T1000 (cell line): ENCODE results near the gene PTPRN2.
"Not testable (repeated sequence)": the region's sequence is repeated elsewhere in the genome, so short reads cannot be mapped to it uniquely, and the experiment has no call there.

Experiments
- DNase-seq: peaks from one replicate; lab custom pipeline; 2025; ENCODE audit warnings: mixed read lengths; lab: John Stamatoyannopoulos, UW

The PTPRN2 gene

DNA sequence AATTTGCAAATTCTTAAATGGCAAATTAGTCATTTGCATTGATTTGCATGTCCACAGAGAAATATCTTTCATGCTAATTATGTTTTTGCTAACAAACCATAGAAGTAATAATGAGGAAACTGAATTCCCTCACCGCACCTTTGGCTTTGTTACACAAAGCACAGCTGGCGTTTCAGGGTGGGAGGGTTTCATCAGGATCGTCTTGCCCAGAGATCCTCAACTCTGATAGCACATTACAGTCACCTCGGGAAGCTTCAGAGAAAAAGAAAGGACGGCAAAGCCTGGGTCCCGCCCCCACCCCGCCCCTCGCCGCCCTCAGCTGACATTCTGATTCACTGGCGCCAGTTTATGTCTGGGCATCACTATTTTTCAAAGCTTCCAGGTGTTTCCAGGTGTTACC, 119.4 kb downstream of the PTPRN2 start:
- no peak for DNase-seq

DNA sequence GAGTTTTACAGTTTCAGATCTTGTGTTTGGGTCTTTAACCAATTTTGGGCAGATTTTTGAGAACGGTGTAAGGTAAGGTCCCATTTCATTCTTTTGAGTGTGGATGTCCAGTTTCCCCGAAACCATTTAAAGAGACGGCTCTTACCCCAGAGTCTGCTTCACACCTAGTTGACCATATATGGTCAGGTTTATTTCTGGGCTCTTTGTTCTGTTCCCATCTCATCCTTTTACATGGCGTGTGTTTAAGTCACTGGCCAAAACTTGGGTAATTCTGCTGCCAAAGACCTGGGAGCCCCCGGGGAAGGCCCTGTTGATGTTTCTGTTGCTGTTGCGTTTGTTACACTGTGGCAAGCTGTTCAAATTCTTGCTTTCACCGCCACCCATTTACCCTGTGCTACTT, 120.1 kb downstream of the PTPRN2 start:
- no peak for DNase-seq

DNA sequence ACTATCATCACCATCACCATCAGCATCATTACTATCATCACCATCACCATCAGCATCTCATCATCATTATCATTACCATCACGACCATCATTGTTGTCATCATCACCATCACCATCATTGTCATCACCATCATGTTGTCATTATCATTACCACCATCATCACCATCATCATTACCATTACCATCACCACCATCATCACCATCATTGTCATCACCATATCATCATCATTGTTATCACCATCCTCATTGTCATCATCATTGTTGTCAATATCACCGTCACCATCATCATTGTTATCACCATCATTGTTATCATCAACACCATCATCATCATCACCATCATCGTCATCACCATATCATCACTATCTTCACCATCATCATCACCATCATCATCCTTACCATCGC, 124.3 kb downstream of the PTPRN2 start:
- no peak for DNase-seq

DNA sequence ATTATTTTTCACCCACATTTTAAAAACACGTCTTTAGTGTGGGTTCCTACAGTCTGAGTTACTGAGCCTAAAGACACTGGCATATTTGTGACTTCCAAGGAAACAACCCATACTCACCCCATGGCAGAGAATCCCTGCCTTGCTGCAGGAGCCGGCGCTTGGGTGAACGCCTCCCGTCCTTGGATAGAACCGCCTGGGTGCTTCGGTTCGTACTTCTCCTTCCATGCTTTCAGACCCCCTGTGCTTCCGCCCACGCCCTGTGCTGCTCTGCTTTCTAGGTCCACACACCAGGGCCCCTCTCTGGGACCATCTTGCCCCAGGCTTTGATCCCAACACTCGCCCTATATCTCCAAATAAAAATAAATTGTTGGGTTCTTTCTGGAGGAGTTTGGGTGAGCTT, 125.8 kb downstream of the PTPRN2 start:
- DNase-seq: no peak

DNA sequence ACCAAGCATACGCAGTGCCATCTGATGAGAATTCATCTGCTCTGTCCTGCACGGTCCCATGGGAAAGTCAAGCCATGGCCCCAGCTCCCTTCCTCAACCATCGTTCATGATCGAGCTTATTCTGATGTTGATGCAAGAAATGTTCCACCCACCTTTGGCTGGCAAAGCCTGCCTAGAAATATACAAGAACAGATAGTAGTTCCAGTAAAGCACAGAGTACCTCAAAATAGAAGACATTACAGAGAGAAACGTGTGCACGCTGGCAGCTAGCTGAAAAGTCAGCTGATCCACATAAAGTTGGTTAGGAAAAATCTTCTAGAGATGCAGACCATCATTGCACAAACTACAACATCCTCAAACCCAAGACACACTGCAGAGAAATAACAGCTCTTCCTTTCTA, 127.0 kb downstream of the PTPRN2 start:
- no peak for DNase-seq

DNA sequence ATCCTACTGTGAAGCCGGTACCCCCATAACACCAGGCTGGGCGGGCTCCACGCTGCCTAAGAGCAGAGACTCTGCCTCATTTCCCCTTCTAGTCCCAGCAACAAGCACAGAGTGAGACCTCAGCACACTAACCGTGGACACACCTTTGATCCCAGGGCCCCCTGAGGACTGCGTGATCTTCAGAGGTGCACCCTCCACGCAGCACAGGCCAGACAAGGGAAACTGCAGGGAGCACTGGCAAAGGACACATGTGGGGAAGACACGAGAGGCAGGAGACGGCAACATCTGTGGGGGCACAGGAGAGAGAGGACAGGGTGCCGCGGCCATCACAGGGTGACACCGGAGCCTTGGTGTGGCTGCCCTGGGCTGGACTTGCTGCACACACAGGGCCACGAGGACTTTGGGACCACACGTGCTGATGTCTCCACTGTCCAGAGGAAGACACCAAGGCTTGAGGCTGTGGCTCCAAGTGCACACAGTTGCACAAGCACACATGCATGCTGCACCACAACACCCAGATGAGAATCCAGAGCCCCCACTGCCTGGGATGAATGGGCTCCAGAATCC, 128.8 kb downstream of the PTPRN2 start:
- no peak for DNase-seq

DNA sequence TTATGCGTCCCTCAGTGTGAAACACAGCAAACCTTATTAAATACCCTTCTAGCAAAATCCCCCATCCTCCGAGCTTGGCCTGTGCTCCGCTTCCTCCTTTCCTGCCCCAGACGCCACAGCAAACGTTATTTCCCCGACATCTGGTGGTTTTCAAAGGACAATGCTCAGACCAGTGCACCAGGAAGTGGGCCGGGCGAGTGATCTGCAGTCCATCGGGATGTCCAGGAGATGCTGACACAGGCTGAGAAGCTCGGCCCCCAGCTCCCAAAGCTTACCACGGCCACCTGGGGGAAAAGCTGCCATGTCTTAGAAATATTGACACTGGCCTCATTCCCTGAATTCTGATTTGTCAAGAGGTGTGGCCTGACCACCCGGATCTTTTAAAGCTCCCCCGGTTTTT, 129.5 kb downstream of the PTPRN2 start:
- no peak for DNase-seq

DNA sequence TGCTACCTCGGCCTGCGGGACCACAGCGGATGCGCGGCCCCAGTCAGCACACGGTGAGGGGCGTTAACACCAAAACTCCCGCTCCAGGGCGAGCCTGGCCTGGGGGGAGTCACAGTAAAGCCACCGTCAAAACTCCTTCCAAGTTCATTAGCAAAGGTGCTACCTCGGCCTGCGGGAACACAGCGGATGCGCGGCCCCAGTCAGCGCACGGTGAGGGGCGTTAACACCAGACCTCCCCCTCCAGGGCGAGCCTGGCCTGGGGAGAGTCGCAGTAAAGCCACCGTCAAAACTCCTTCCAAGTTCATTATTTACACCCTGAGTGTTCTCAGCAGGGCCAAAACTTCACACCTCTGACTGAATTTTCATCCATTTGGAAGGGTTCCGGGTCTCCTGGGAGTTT, 130.0 kb downstream of the PTPRN2 start:
- not testable (repeated sequence) for DNase-seq

DNA sequence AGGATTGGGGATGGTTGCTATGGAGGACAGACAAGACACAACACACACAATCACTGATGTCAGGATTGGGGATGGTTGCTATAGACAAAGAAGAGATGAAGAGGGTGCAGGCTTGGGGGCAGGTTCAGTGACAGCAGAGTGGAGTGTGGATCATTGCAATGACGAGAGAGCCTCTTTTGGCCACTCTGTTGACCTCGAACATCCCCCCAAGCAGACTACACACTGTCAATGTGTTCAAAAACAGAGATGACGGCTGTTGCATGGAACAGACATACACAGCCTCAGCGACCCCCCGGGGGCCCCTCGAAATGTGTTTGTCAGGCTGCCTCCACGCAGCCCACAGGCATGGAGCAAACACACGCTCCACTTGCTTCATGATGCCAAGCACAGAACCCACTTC, 133.0 kb downstream of the PTPRN2 start:
- DNase-seq: no peak

DNA sequence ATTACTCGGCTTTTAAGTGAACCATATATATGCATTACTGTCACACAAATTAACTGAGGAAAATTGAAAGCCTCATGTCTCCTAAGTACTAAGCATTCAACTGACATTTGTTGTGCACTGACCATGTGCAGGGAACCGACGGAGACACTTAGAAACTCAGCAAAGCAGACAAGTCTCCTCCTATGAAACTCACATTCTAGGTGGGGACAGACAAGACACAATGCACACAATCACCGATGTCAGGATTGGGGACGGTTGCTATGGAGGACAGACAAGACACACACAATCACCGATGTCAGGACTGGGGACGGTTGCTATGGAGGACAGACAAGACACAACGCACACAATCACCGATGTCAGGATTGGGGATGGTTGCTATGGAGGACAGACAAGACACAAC, 134.0 kb downstream of the PTPRN2 start:
- DNase-seq: no peak

DNA sequence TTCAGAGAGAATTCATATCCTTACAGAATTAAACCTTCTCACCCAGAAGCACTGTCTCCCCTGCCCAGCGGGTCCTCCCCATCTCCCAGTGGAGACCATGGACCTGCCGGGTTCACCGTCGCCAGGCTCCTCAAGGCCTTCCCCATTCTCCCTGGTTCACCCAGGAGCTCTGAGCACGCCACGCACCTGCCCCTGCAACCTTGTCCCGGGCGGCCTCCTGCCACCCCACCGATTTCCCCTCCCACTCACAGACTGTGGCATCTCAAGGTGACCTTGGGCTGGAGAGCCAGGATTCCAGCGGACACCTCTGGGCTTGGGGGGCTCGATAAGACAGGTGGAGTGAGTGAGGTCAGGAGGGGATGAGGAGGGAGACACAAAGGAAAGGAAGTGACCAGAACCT, 135.3 kb downstream of the PTPRN2 start:
- no peak for DNase-seq

DNA sequence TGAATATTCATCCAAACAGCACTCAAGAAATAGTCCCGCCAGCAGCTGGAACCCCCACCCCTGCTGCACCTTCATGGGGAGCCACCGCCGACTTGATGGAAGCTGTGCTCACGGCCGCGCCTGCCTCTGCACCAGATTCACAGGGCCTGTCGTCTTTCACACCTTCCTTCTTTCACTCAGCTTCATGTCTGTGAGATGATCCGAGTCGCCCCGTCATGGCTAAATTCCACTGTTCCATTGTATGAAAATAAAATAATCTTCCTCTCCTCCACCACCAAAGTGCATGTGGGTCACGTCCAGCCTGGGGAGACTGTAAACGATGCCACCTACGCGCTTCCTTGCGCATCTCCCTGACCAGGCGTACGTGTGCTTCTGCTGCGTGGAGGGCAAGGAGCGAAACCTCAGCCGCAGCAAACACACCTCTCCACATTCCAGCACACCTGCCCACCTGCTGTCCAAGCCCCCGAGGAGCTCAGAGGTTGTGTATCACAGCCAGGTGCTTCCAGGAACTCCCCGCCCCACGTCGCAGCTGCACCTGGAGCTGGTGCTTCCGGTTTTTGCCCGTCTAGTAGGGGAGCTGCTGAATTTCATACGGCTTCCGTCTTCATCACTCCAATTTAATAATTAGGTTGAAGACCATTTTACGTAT, 137.0 kb downstream of the PTPRN2 start:
- no peak for DNase-seq

DNA sequence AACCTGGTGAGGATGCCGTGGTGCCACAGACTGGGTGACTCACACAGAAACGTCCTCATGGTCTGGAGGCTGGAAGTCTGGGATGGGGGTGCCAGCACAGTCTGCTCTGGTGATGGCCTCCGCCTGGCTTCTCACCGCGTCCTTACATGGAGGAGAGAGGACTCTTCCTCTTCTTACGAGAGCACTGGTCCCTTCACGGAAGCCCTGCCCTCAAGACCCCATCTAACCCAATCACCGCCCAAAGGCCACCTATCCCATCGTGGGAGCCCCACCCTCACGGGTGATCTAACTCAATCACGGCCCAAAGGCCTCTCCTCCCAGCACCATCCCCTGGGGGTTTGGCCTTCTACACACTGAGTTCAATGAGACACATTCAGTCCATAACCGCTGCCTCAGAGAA, 137.7 kb downstream of the PTPRN2 start:
- DNase-seq: no peak

DNA sequence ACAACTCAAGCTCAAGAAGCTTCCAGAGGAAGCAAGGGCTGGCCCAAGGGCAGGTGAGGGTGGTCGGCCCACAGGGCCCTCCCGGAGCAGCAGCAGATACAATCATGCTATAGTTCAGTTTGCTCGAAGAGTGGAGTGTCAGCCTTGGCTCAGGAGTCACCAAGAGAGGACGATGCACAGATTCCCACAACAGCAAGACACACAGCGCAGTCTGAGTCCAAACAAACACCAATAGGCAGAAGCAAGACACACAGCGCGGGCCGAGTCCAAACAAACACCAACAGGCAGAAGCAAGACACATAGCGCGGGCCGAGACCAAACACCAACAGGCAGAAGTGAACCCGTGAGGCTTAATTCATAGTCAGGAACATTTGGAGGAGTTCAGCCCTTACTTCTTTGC, 138.4 kb downstream of the PTPRN2 start:
- DNase-seq: no peak

DNA sequence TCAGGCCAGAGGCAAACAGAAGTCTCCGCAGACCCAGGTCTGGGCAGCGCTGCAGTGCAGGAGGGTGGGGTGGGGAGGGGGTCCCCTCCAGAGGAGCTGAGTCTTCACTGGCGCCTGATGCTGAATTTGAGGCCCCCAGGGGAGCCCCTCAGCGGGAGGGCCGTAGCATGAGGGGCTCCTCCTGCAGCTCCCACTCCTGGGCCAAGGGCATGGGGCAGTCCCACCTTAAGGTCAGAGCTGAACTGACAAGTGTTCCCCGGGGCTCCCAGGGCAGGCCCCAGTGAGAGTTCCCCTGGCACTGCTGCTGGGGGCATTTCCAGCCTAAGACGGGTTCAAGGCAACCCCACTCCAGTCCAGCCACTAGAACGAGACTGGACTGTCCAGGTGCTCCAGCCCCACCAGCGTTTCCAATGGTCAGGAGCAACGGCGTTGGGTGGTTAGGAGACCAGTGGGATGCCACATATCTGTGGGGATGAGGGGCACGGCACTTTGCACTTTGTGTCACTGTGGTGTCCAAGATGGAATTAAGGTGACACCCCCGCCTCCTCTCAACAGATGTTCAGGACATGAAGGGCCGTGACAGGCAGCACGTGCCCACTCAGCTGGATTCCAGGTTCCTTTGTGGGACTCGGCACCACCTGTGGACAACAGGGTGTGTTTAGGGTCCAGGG, 139.1 kb downstream of the PTPRN2 start:
- DNase-seq: no peak

DNA sequence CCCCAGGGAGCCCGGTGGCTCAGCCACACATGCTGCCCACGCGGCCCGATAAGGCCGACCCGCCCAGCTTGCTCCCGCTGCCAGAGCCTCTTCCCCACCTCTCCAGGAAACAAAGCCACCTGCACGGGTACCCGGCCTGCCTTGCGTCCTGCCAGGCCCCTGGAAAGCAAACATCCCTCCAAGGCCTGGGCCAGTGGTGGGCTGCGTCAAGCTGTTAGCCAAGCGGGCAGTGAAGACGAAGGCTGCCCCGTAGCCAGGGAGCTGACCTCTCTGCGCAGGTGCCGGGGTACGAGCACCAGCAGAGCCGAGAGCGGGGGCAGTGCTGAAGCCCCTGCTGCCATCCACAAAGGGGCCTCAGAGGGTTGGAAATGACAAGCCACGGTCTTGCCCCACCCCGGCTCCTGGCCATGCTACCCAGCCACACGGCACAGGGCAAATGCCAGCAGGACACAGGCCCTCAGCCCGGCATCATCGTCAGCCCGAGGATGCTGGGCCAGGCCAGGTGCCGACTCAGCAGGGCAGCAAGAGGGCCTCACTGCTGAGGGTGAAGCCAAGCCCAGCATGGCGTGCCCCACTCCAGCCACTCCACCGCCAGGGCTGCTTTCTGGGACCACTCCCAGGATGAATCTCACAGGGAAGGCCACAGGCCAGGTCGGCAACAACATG, 140.0 kb downstream of the PTPRN2 start:
- no peak for DNase-seq

DNA sequence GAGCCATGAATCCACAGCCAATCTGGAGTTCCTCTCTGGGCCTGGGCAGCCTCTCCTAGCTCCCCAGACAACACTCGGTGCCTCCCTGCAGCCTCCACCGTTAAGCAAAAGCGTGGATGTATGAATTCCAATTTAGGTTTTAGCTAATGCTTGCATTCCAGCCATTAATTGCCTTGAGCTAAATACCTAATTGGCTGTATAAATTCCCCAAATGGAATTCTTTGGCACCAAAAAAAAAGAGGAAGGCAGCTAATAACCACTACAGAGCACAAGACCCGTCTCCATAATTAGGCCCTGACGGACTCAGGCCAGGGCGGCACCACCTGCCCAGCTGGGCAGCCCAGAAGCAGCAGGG, 140.5 kb downstream of the PTPRN2 start:
- no peak for DNase-seq

DNA sequence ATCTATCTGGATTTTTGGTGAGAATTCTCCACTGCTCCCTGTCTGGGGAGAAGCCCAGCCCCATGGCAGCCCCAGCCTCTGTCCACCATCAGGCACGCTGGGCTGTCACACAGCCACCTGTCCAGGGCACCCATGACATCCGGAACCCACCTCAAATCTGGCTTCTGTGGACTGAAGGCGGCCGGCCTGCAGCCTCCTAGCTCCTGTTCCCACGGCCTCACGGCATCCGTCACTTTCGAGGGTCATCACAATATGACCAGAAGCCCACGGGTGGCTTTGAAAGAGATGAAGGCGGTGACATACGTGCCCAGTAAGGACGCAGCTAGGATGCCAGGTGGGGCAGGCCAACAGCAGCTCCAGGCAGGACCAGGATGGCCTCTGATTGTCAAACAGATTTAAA, 140.9 kb downstream of the PTPRN2 start:
- DNase-seq: no peak

DNA sequence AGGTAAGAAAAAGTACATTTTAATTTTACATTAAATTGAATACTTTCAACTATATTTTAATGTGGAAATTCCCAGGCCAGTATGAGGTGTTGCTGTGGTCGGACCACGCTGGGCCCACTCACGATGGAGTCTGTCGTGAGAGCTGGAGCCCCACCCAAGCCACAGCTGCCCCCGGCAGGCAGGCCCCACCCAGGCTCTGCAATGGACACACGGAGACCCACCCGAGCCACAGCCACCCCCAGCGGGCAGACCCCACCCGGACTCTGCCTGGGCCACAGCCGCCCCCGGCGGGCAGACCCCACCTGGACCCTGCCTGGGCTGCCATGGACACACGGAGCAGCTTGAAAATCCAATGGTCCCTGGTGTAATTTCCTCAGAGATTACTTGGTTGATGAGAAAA, 141.3 kb downstream of the PTPRN2 start:
- no peak for DNase-seq

DNA sequence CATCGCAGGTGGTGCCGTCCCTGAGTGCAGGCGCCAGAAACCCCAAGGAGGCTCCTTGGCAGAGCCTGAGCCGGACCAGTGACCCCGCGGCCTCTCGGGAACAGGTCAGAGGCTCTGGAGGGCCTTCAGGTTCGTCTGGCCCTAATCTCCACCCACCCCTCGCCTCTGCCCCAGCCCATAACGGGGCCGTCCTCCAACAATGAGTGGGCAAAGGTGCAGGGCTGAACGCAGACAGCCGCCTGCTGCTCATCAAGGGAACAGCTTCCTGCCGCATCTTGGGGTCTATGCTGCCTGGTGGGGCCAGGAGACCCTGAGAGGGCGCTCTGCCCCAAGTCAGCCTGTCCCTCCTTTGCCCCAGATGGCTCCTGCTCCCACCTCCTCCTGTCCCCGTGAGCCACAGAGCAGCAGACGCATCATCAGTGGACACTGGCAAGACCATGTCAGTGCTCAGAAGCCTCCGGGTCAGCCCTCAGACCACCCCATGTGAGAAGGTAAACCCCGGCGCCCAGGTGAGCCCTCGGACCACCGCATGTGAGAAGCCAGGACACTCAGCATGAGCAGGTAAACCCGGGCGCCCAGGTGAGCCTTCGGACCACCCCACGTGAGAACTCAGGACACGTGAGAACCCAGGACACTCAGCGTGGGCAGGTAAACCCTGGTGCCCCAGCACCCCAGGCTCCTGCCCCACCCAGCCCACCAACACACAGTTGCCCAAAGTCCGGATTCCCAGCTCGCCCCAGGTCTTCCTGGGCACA, 142.0 kb downstream of the PTPRN2 start:
- no peak for DNase-seq

DNA sequence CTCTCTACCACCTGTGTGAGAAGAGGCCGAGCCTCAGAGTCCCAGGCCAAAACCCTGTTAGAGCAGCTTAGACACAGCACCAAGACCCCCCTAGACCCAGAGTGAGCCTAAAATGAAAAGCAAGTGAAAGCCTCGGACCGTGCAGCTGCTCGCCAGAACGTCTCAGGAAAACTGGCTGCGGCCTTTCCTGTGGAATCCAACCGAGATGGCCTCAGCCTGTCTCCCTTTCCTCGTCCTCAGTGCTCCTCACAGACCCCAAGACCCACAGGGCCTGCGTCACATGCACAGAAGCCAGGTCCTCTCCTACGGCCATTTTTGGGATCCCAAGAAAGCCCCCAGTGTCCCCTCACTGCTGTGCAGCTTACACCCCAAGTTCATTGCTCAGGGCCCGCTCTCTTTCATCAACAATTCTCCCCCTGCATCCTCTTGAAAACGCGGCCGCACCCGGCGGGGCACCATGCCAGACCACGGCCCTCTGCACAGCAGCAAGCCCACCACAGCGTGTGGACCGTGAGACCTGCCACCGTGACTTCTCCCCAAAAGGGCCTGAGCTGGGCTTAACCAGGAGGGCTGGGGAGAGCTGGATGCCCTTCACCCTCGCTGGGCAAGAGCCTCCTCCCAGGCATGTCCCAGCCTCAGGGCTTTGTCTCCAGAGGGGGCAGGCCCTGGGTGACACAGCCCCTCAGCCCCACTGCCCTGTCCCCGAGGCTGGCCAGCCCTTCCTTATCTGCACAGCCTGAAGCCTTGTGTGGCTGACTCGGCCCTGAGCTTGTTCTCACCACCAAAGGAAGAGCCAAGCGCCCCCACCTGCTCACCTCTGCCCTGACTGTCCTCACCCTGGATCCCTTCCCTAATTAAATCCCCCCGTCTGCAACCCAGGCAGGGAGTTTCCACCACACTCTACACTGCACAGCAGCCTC, 142.9 kb downstream of the PTPRN2 start:
- DNase-seq: no peak
